ENCODE data around the gene TBCCD1. TPM values are rescaled to one million over a fixed set of nuclear protein-coding genes. Genes with fewer than 3 reads are reported as not detected.

Gene TBCCD1
- total RNA-seq, 1 experiment from 2014 or later, result 7.4 TPM

DNA sequence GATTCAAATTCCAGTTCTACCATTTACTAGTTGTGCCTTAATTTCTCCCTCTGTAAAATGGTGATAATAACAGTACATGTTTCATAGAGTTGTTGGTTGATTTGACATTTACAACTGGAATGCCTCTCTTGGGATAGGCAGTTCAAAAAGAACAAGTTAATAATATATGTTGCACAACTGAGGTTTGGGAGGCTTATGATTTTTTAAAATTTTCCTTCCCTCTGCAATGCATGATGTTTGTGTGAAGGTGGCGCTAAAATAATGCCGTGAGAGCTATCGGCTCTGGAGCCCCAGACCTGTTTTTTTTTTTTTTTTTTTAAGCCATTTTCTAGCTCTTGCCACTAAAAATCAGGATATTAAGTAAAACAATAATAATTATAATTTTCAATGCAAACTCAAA is 22.0 kb upstream of the TBCCD1 start:
- Histone ChIP-seq H3K4me2 (ENCODE audit: insufficient read depth, insufficient read length, low read length) (no peak overlapping the region), H3K9ac (ENCODE audit: extremely low read depth, insufficient read length, low read length) (no peak overlapping the region), H4K8ac (replicated peaks; ENCODE audit: insufficient read length, low read depth, low read length) (no peak overlapping the region), H3K23ac (ENCODE audit: insufficient read length, low read depth, low read length) (no peak overlapping the region), H2BK20ac (ENCODE audit: low read depth, low read length, poor library complexity, severe bottlenecking) (no peak overlapping the region), H2BK5ac (ENCODE audit: insufficient read length, low read length) (no peak overlapping the region), H3K18ac (ENCODE audit: insufficient read length, low read depth, low read length) (no peak overlapping the region), H2AFZ (ENCODE audit: low read length) (no peak overlapping the region), H3K4ac (ENCODE audit: low read depth, low read length) (no peak overlapping the region), H3K79me2 (ENCODE audit: insufficient read depth, low read length) (no peaks in the 10 kb centered on the region), H3K27me3 (ENCODE audit: insufficient read depth, low read length) (no peaks in the 10 kb centered on the region), H3K14ac (ENCODE audit: insufficient read depth, low read length) (no peak overlapping the region), H3T11ph (ENCODE audit: low read length) (no peak overlapping the region), H4K91ac (ENCODE audit: insufficient read length, low read depth, low read length) (no peak overlapping the region), H3K9me3 (ENCODE audit: control insufficient read depth, low read depth, low read length) (no peaks in the 10 kb centered on the region), H3K27ac (ENCODE audit: insufficient read length, low read depth, low read length) (no peak overlapping the region), H2AK5ac (ENCODE audit: insufficient read length, low read length) (no peak overlapping the region), H4K20me1 (ENCODE audit: control insufficient read depth, insufficient read depth, insufficient read length) (no peaks in the 10 kb centered on the region), H2BK12ac (ENCODE audit: insufficient read length, low read depth, low read length) (no peak overlapping the region), H3K4me1 (ENCODE audit: insufficient read depth, low read length) (no peaks in the 10 kb centered on the region), H2BK120ac (ENCODE audit: low read depth, low read length, poor library complexity, severe bottlenecking) (no peak overlapping the region), H3K79me1 (ENCODE audit: insufficient read depth, low read depth, low read length, poor library complexity, severe bottlenecking) (no peaks in the 10 kb centered on the region), H3K23me2 (ENCODE audit: insufficient read length, low read depth, low read length, poor library complexity, severe bottlenecking) (no peaks in the 10 kb centered on the region), H3K56ac (ENCODE audit: insufficient read length, low read depth, low read length) (no peak overlapping the region), H4K5ac (ENCODE audit: insufficient read length, low read depth, low read length) (no peak overlapping the region), H2BK15ac (ENCODE audit: low read depth, low read length) (no peak overlapping the region)
- no peaks in the 10 kb centered on the region for H3K9me3 Mint-ChIP-seq
- peaks cover 13 to 22% (median 21%) of the 10 kb centered on the region in 3 experiments; a peak in 6 of 7 replicates for H3K36me3 Mint-ChIP-seq (ENCODE audit: insufficient read depth in 1 of 3, low read depth in 3 of 3)
- no CpG with 5 or more reads among the region's 3 CpGs for WGBS (ENCODE audit: extremely low coverage, insufficient read length, low lambda C conversion rate)
- TF ChIP-seq, protein P1, sequence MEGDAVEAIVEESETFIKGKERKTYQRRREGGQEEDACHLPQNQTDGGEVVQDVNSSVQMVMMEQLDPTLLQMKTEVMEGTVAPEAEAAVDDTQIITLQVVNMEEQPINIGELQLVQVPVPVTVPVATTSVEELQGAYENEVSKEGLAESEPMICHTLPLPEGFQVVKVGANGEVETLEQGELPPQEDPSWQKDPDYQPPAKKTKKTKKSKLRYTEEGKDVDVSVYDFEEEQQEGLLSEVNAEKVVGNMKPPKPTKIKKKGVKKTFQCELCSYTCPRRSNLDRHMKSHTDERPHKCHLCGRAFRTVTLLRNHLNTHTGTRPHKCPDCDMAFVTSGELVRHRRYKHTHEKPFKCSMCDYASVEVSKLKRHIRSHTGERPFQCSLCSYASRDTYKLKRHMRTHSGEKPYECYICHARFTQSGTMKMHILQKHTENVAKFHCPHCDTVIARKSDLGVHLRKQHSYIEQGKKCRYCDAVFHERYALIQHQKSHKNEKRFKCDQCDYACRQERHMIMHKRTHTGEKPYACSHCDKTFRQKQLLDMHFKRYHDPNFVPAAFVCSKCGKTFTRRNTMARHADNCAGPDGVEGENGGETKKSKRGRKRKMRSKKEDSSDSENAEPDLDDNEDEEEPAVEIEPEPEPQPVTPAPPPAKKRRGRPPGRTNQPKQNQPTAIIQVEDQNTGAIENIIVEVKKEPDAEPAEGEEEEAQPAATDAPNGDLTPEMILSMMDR (conservative IDR thresholded peaks at IDR 0.05), result peak; percentile 66
- H3K27ac Mint-ChIP-seq, result no peak overlapping the region
- H3K4me1 Mint-ChIP-seq, result no peaks in the 10 kb centered on the region
- no peaks in the 10 kb centered on the region for H3K27me3 Mint-ChIP-seq (ENCODE audit: low read depth)
- no peak overlapping the region for H3K4me3 Mint-ChIP-seq
- DNase-seq, result no peak

Measured in H9 (cell line).